Gastrocnemius medialis (tissue), 4 donors: ENCODE measurements around the gene FGD5. TPM values are rescaled to one million over a fixed set of nuclear protein-coding genes. Genes with fewer than 3 reads are reported as not detected.

Source experiments
- ATAC-seq, 2 donors: fragments of 150-250 bp; one replicate each; pipeline ENCODE4 v1.9.1; 2016
- DNase-seq, 2 donors: peaks; one replicate each; pipeline ENCODE4 v3.0.0-alpha.2; 2019
- H3K27ac ChIP-seq, 4 donors: fragments of 200-600 bp; sonication (generic); 1 replicate in 1 of 4; 2 replicates in 3 of 4; pipeline ENCODE4 v1.5.1; 2016 to 2018; ENCODE audit warnings: mild to moderate bottlenecking in 2 of 4, moderate library complexity in 1 of 4
- H3K27me3 ChIP-seq, 3 donors: fragments of 200-600 bp; sonication (generic) in 2 of 3; 1 replicate in 1 of 3; 2 replicates in 2 of 3; pipeline versions ENCODE4 v1.5.1 to v1.6.0; 2016 to 2019; ENCODE audit warnings: mild to moderate bottlenecking in 1 of 3, moderate library complexity in 1 of 3
- H3K36me3 ChIP-seq, 2 donors: fragments of 200-600 bp; sonication (generic) in 1 of 2; one replicate each; pipeline ENCODE4 v1.5.1; 2017 to 2018
- H3K4me1 ChIP-seq, 2 donors: fragments of 200-600 bp; sonication (generic) in 1 of 2; one replicate each; pipeline ENCODE4 v1.5.1; 2016 to 2017; ENCODE audit warnings: mild to moderate bottlenecking in 2 of 2
- H3K4me3 ChIP-seq, 4 donors: fragments of 200-600 bp; sonication (generic) in 3 of 4; 1 replicate in 1 of 4; 2 replicates in 3 of 4; pipeline ENCODE4 v1.5.1; 2016 to 2019; ENCODE audit warnings: mild to moderate bottlenecking in 2 of 4
- H3K9me3 ChIP-seq, 3 donors: fragments of 200-600 bp; sonication (generic) in 2 of 3; 1 replicate in 1 of 3; 2 replicates in 2 of 3; pipeline ENCODE4 v1.5.1; 2016 to 2019
- POLR2A ChIP-seq, 2 donors: fragments of 450-650 bp; IDR thresholded peaks; one replicate each; pipeline ENCODE4 v1.6.1; 2017; ENCODE audit warnings: antibody characterized with exemption in 2 of 2, mild to moderate bottlenecking in 2 of 2, moderate library complexity in 2 of 2
- in situ Hi-C, 4 donors: fragments of 200-750 bp; cut with MboI; loops; one replicate each; pipeline versions ENCODE4 v1.15.0 to v1.8.0; 2017; ENCODE audit warnings: low sequenced_read_pairs in 4 of 4
- intact Hi-C: fragments of 100-400 bp; cut with DNase I; formaldehyde crosslinking; loops from one replicate; pipeline ENCODE4 v1.15.1; 2023; ENCODE audit warnings: low total_unique reads
- total RNA-seq, 4 donors: library from RNA; depleted of rRNA; stranded (reverse); fragments of >200 nt; gene quantifications; one replicate each; pipeline versions ENCODE4 v1.1.0 to v1.2.3, GENCODE V29; 2016
- TF ChIP-seq, protein P1 (sequence below), 5 experiments: fragments of 450-650 bp in 3 of 5; fragments of 200-600 bp in 2 of 5; sonication (generic) in 2 of 5; IDR thresholded peaks in 4 of 5; conservative IDR thresholded peaks in 1 of 5; 1 replicate in 4 of 5; 2 replicates in 1 of 5; pipeline ENCODE4 v1.5.1; 2016 to 2019; ENCODE audit warnings: antibody characterized with exemption in 5 of 5, mild to moderate bottlenecking in 3 of 5, moderate library complexity in 3 of 5

FGD5 gene
- total RNA-seq, 4 donors from 2014 or later = 4.4 to 8.4 (median 5.2) TPM

- no peak for TF ChIP-seq POLR2A (IDR thresholded peaks at IDR 0.05)
- TF ChIP-seq, protein P1, sequence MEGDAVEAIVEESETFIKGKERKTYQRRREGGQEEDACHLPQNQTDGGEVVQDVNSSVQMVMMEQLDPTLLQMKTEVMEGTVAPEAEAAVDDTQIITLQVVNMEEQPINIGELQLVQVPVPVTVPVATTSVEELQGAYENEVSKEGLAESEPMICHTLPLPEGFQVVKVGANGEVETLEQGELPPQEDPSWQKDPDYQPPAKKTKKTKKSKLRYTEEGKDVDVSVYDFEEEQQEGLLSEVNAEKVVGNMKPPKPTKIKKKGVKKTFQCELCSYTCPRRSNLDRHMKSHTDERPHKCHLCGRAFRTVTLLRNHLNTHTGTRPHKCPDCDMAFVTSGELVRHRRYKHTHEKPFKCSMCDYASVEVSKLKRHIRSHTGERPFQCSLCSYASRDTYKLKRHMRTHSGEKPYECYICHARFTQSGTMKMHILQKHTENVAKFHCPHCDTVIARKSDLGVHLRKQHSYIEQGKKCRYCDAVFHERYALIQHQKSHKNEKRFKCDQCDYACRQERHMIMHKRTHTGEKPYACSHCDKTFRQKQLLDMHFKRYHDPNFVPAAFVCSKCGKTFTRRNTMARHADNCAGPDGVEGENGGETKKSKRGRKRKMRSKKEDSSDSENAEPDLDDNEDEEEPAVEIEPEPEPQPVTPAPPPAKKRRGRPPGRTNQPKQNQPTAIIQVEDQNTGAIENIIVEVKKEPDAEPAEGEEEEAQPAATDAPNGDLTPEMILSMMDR (IDR thresholded peaks at IDR 0.05 in 4 of 5, conservative IDR thresholded peaks at IDR 0.05 in 1 of 5) = no peak
- Histone ChIP-seq H3K36me3 (no peaks in the 10 kb centered on the region), H3K9me3 (no peaks in the 10 kb centered on the region), H3K27me3 (no peaks in the 10 kb centered on the region), H3K4me3 (no peak overlapping the region), H3K27ac (no peak overlapping the region), H3K4me1 (no peaks in the 10 kb centered on the region)
- ATAC-seq (no peak), DNase-seq (no peak)
- intact Hi-C loops = loop anchor here (5.0 kb wide), 1 partner anchor 56 kb away; no protein-coding TSS in a partner anchor
- in situ Hi-C loops = loop anchor here in 2 of 4 donors (25.0 kb wide), 2 partner anchors 131 to 256 kb away; partner anchors contain the start of gene CCDC174 (in 1 of the 2)
Observed at GRCh38 chr3:14918356-14918860, 99.6 kb downstream of the FGD5 start.

DNA sequence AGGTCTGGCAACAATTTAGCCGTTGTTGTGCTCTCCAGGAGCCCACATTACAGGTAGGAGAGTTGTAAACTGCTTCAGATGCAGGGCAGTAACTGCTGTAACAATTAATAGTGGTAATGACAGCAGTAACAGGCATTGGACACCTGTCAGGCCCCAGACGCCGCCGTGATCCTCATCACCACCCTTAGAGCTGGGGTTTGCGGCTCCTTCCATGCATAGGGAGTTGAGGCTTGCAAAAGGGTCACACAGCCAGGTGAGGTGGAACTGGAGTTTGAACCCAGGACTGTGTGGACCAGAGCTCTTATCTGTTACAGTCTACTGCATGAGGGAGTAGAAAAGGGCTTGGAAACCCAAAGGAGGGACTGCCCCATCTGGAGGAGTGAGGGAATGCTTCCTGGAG lies 101.8 kb downstream of the FGD5 start:
- in situ Hi-C loops = loop anchor here (5.0 to 25.0 kb wide), 7 partner anchors 114 to 258 kb away; partner anchors contain the start of genes C3orf20 (in 1 of the 4), CCDC174 (in 1 of the 4) and MRPS25 (in 1 of the 4)
- ATAC-seq = peak in 1 of 2 donors; percentile 11
- DNase-seq = no peak
- no peaks in the 10 kb centered on the region for H3K9me3 ChIP-seq
- no peak overlapping the region for H3K4me3 ChIP-seq
- H3K27me3 ChIP-seq = no peaks in the 10 kb centered on the region
- H3K36me3 ChIP-seq = no peaks in the 10 kb centered on the region
- intact Hi-C loops = loop anchor here (2.0 to 5.0 kb wide), 2 partner anchors 246 to 413 kb away; partner anchors contain the start of gene C3orf20
- no peak for TF ChIP-seq POLR2A (IDR thresholded peaks at IDR 0.05)
- TF ChIP-seq, protein P1 (IDR thresholded peaks at IDR 0.05 in 4 of 5, conservative IDR thresholded peaks at IDR 0.05 in 1 of 5) = no peak
- H3K27ac ChIP-seq = no peak overlapping the region
- no peaks in the 10 kb centered on the region for H3K4me1 ChIP-seq

DNA sequence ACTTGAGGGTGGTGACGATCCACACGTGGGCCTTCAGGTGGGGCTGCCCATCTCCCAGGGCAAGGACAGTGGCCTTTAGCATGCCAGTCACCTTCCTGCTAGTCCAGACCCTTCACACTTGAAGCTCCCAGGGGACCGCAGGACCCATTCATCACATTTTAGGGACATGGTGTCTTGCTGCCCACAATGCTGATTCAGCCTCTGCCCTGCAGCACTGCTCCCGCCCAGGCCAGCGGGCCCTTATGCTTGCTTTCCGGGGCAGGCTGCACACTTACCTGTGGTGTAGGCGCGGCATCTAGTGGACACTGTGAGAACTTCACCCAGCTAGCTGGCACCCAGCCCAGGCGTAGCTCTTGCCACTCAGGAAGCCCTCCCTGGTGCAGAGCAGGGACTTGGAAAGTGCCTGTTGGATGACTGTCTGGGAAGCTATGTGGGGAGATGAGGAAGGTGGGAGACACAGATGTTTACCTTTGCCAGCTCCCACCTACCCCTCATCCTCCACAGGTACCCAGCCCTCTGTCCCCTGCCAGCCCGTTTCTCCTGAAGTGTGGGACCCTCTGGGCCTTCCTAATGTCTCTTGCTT lies 102.4 kb downstream of the FGD5 start:
- Histone ChIP-seq H3K27me3 (no peaks in the 10 kb centered on the region), H3K36me3 (no peaks in the 10 kb centered on the region), H3K4me1 (no peaks in the 10 kb centered on the region), H3K9me3 (no peaks in the 10 kb centered on the region), H3K4me3 (no peak overlapping the region), H3K27ac (no peak overlapping the region)
- in situ Hi-C loops = loop anchor here (5.0 to 25.0 kb wide), 7 partner anchors 114 to 259 kb away; partner anchors contain the start of genes C3orf20 (in 1 of the 4), CCDC174 (in 1 of the 4) and MRPS25 (in 1 of the 4)
- ATAC-seq = peak; percentile 77 to 83
- peak; percentile 72 to 81 for DNase-seq
- intact Hi-C loops = loop anchor here (1.0 to 5.0 kb wide), 4 partner anchors 130 to 414 kb away; partner anchors contain the start of gene C3orf20
- no peak for TF ChIP-seq POLR2A (IDR thresholded peaks at IDR 0.05)
- TF ChIP-seq, protein P1 (IDR thresholded peaks at IDR 0.05 in 4 of 5, conservative IDR thresholded peaks at IDR 0.05 in 1 of 5) = peak; percentile 95 to 99 (median 98)

DNA sequence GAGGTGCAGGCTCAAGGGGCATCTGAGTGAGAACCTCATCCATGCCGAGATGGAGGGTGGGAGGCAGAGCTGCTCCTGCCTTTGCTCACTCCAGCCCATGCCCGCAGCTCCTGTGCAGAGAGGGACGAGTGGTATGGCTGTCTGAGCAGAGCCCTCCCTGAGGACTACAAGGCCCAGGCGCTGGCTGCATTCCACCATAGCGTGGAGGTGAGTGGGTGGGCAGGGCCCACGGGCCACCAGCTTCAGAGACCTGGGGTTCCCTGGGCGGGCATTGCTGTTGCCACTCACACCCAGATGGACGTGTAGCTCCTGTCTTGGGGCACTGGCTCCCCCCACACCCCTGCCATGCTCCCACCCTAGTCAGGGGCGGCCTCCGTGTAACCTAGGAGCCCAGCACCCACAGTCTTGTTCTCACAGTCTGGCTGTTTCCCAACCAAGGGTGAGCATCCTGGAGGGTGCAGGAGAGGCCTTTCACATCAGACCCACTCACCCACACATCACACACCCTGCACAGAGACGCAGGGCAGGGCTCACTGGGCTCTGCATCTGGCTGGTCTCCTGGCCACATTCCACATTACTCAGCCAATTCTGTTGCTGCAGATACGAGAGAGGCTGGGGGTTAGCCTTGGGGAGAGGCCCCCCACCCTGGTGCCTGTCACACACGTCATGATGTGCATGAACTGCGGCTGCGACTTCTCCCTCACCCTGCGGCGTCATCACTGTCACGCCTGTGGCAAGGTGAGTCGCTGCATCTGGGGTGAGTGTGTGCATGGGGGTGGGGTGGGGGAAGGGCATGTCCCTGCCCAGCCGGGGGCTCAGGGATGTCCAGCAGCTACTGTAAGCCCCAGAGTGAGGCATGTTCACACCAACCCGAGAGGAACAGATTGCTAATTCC lies 103.3 kb downstream of the FGD5 start:
- ATAC-seq (no peak), DNase-seq (peak in 1 of 2 donors; percentile 20)
- H3K9me3 ChIP-seq = no peaks in the 10 kb centered on the region
- TF ChIP-seq, protein P1 (IDR thresholded peaks at IDR 0.05 in 4 of 5, conservative IDR thresholded peaks at IDR 0.05 in 1 of 5) = no peak
- no peak for TF ChIP-seq POLR2A (IDR thresholded peaks at IDR 0.05)
- H3K27ac ChIP-seq = no peak overlapping the region
- H3K4me3 ChIP-seq = no peak overlapping the region
- no peaks in the 10 kb centered on the region for H3K36me3 ChIP-seq
- intact Hi-C loops (loop anchor here (1.0 to 5.0 kb wide), 4 partner anchors 131 to 415 kb away; partner anchors contain the start of gene C3orf20), in situ Hi-C loops (loop anchor here (5.0 to 25.0 kb wide), 7 partner anchors 113 to 260 kb away; partner anchors contain the start of genes C3orf20 (in 1 of the 4), CCDC174 (in 1 of the 4) and MRPS25 (in 1 of the 4))
- no peaks in the 10 kb centered on the region for H3K27me3 ChIP-seq
- H3K4me1 ChIP-seq = no peaks in the 10 kb centered on the region
